Measurements from ENCODE around the gene DCTPP1.

DNA sequence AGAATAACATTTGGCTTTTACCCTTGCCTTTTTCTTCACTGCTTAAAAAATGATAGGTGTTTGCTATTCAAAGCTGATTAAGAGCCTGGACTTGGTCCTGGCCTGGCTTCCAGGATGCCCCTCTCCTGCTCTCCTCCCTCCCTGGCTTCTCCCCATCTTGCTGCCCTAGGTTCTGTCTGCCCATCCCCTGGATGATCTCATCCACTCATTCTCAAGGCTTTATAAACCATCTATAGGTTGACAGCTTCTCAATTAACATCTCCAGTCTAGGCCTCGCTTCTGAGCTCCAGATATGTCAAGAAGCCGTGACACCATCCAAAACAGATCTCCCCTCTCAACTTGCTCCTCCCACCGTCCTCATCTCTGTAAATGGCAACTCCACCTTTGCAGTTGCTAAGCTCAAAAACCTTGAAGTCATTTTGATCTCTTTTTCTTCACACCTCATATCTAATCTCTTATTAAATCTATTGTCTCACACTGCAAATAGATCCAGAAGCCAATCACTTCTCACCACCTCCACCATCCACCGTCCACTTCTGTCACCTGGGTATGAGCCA is 13.7 kb downstream of the DCTPP1 start:
- TF ChIP-seq, protein P1, sequence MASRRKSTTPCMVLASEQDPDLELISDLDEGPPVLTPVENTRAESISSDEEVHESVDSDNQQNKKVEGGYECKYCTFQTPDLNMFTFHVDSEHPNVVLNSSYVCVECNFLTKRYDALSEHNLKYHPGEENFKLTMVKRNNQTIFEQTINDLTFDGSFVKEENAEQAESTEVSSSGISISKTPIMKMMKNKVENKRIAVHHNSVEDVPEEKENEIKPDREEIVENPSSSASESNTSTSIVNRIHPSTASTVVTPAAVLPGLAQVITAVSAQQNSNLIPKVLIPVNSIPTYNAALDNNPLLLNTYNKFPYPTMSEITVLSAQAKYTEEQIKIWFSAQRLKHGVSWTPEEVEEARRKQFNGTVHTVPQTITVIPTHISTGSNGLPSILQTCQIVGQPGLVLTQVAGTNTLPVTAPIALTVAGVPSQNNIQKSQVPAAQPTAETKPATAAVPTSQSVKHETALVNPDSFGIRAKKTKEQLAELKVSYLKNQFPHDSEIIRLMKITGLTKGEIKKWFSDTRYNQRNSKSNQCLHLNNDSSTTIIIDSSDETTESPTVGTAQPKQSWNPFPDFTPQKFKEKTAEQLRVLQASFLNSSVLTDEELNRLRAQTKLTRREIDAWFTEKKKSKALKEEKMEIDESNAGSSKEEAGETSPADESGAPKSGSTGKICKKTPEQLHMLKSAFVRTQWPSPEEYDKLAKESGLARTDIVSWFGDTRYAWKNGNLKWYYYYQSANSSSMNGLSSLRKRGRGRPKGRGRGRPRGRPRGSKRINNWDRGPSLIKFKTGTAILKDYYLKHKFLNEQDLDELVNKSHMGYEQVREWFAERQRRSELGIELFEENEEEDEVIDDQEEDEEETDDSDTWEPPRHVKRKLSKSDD (conservative IDR thresholded peaks at IDR 0.05; ENCODE audit: low read length) = no peak
- TF ChIP-seq ELF4 (CRISPR knock-in tag; IDR thresholded peaks at IDR 0.05) (no peak), SRSF7 (optimal IDR thresholded peaks at IDR 0.05; ENCODE audit: low read depth, low read length) (no peak), TEAD2 (tag; IDR thresholded peaks at IDR 0.05) (no peak)
- TF ChIP-seq, protein P2, sequence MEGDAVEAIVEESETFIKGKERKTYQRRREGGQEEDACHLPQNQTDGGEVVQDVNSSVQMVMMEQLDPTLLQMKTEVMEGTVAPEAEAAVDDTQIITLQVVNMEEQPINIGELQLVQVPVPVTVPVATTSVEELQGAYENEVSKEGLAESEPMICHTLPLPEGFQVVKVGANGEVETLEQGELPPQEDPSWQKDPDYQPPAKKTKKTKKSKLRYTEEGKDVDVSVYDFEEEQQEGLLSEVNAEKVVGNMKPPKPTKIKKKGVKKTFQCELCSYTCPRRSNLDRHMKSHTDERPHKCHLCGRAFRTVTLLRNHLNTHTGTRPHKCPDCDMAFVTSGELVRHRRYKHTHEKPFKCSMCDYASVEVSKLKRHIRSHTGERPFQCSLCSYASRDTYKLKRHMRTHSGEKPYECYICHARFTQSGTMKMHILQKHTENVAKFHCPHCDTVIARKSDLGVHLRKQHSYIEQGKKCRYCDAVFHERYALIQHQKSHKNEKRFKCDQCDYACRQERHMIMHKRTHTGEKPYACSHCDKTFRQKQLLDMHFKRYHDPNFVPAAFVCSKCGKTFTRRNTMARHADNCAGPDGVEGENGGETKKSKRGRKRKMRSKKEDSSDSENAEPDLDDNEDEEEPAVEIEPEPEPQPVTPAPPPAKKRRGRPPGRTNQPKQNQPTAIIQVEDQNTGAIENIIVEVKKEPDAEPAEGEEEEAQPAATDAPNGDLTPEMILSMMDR (IDR thresholded peaks at IDR 0.05 in 2 of 3, conservative IDR thresholded peaks at IDR 0.05 in 1 of 3; ENCODE audit: insufficient read depth in 2 of 3, low read depth in 1 of 3, low read length in 3 of 3) = no peak

Measured in K562 (cell line).